HG03354 (cell line): ENCODE results near the gene STK4.
A peak's percentile ranks its signal among the peaks of the same experiment; 100 is the strongest.

Experiments used
- ATAC-seq: cut with Tn5 transposase; IDR thresholded peaks from one replicate; pipeline ENCODE4 v1.9.1; 2021; ENCODE audit warnings: mild to moderate bottlenecking; ENCODE audit not compliant: unreplicated experiment, poor library complexity, severe bottlenecking

The STK4 gene

DNA sequence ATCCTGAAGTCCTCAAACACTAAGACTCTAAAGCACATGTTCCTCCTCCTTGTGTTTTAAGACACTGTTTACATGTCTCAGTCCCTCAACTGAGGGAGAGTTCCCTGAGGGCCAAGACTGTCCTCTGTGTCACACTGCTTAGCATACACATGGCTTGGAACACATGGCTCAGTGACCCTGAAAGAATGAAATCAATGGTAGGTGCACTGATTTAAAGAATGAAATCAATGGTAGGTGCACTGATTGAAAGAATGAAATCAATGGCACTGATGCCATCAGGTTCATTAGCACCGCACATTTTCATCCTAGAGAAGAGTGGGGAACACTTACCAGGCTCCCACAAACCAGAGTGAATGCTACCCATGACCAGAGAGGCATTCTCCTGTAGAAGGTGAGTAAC lies 15.9 kb upstream of the STK4 start:
- no peak for ATAC-seq

DNA sequence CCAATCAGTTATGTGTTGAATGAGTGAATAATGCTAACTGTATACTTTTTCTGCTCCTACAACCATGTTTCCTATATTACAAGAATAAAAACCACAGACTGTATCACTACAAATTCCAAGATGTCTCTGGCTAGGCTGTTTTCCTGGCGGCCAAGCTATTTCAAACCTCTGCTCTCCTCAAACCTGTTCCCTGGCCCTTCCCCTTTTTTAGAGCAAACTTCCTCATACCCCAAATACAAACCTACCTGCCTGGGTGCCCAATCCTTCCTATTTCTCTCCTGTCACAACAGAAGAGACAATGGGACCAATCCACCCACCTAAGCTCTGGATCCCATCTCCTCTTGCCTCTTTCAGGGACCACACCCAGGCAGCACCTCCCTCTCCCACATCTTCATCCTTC lies 13.6 kb upstream of the STK4 start:
- no peak for ATAC-seq

DNA sequence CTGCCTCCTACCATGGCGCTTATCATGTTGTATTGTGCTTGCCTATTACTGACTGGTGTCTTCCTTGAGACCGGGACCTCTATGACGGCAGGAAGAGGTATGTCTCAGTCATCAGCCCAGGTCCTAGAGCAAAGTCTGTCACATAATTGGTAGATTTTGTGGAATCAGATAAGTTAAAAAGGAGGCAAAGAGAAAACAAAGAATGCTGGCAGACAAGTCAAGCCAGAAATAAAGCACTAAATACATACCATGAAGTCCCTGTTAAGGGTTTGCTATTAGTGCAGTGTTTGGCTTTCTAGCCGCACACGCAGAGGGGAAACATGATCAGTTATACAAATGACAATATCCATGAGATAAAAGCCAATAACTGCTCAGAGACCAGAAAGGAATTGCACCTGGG lies 12.1 kb upstream of the STK4 start:
- ATAC-seq: no peak

DNA sequence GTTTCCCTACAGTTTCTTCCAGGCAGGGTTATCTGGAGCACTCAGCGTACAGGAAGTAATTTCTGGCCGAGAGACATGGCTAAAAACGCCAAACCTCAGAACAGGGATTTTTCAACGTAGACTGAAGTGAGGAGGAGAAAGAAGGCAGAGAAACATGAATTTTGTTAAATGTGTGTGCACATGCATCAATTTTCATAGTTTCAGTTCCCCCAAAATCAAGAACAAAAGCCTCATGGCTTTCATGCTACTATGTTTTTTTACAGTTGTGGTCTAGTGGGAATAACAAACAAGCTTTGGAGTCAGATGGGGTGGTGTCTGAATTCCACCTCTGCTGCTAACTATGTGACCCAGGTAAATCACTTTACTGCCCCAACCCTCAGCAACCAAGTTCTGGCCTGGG lies 11.0 kb upstream of the STK4 start:
- no peak for ATAC-seq

DNA sequence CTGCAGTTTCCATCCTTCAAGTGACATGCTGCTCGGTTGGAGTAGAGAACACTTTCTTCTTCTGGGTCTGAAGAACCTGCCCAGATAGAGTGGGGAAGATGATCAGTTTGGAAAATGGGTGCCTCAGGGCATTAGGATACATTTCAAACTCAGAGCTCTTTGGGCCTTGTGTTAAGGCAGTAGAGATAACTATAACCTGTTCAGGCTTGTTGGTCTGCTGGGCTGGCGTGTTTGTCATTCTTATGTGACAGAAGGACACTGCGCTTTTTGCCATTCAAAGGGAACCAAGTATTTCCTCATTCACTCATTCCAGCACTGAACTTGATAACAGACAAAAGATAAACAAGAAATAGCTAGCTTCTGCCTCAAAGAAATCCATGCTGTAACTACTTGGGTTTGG lies 9.9 kb upstream of the STK4 start:
- no peak for ATAC-seq

DNA sequence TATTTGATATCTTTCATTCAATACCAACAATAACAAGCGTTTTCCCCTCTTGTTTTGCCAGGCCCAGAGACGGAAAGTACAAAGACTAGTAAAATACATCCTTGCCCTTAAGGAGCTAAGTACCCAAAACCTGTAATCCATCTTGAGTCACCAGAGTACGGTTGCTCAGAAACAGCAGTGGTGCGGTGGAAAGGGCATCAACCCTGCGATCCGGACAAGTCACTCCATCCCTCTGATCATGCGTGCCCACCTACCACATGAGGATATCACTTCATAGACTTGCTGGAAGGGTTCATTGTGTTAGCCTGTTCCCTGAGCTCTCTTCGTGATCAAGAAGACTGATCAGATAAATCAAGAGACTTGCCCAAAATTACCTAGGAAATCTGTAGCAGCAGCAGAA lies 8.0 kb upstream of the STK4 start:
- ATAC-seq: no peak

DNA sequence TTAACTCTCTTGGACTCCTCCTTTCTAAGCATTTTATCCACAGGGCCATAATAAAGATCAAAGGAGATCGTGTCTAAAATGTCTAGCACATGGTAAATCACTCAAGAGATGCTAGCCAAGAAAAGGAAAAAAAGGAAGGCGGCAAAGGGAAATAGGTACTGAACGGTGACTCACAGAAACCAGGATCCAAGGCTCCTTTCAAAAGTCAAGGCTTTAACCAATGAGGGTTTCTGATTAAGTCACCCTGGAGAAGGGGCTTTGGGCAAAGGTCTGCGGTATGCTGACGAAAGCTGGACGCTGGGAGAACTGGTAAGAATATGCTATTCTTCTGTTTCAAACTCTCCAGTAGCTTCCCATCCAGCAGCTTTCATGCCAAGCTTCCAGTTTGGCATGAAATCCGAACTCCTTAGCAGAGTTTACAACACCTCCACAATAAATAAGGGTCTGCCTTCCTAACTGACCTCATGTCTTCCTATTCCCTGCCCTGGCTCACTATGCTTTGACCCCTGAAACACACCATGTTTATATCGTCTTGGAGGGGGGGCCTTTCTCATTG lies 7.2 kb upstream of the STK4 start:
- no peak for ATAC-seq

DNA sequence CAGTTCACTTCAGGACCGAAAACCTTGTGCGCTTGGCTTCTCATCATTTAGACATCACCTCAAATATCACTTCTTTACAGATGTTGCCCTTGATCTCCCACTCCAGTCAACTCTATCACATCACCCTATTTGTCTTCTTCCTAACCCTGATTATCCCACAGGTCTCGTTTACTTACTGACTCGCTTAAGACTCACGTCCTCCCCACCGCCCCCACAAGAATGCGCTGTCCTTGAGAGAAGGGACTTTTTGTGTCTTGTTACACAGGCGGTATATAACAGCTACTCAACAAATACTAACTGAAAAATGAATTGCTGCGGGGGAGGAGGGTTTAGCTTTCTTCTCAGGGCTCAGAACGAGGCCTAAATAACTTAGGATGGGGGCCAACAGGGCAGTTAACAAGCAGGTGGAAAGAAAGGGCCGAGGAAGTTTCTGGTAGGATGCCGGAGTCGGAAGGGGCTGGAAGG lies 6.6 kb upstream of the STK4 start:
- ATAC-seq: peak; percentile 36

DNA sequence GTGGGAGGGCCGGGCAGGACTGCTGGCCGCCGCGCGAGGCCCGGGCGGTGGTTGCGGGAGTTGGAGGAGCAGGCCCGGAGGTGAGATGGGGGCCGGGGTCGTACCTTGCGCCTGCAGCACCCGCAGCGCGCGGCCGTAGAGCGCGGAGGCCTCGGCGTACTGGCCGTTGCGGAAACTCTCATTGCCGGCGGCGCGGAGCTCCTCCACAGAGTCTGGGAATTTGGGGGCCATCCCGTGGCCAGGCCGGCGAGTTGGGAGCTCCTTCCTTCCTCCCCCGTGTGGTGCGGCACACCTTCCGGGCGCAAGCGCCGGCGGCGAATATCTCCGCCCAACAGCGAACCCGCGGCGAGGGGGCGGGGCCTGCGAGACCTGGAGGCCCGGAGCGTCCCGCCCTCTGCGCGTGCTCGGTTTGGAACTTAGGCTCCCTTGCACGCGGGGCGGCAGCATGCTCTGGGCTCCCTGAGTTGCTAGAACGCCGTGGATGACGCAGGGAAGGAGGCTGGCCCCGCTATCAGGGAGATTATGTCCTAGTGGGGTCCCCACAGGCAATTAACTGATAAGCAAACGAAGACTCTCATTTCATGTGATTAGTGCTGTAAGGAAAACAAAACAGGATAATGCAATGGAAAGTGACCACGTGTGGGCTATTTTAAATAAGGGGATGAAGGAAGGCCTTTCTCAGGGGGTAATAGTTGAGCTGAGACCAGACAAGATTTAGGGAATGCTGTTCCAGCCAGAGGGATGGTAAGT lies 6.0 kb upstream of the STK4 start, which contains the start of gene TOMM34:
TOMM34 (minus strand) TSS at position 295 of the 750 bp plus-strand sequence; CDS start at position 231, 64 bp downstream.
- ATAC-seq: peak; percentile 90

DNA sequence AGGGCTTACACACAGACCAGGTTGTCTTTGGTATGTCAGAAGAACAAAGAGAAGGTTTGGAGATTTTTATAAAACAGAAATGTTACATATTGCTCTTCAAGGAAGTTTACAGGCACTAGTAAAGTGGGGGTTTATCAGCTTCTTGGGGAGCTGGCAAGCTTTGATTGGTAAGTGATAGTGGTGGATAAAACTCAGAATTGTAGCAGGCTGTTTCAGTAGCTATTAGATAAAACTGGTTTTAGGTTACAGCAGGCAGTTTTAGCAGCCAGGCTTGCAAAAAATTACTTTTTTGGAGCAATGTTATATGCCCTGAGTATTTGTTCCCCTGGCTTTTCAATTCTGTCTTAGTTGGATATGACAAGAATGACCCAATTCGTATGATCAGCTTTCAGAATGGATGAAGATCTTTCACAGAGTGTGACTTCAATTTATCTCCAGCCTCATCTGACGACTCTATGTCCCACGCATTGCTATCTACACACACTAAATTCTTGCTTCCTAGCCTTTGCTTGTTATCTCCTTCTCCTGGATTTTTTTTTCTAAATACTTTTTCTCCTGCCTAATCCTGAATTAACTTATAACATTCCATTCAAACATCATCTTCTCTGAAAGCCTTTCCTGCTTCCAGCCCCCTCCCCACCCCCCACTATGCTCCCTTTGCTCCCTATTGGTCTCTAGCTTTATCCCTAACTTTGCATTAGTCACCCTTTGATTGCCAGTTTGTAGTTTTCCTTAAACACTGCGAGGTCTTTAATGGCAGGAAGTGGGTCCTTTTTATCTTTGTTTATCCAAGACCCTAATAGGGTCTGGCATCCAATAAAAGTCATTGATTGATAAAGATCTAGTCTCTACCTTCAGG lies 5.1 kb upstream of the STK4 start:
- ATAC-seq: no peak

DNA sequence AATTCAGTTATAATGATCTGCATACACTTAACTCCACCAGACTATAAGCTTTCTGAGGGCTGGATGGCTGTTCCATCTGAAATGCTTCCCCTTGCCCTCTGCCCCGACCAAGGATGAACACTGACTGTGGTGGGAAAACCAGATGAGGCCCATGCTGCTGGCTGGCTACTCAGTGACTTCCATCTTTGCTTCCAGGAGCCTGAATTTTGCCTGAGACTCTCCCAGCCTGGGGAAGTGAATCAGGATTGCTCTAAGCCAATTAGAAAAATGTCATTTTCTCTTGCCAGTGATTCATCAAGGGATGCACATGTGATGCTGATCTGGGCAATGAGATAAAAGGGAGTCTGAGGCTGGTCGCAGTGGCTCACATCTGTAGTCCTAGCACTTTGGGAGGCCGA lies 4.4 kb upstream of the STK4 start:
- no peak for ATAC-seq

DNA sequence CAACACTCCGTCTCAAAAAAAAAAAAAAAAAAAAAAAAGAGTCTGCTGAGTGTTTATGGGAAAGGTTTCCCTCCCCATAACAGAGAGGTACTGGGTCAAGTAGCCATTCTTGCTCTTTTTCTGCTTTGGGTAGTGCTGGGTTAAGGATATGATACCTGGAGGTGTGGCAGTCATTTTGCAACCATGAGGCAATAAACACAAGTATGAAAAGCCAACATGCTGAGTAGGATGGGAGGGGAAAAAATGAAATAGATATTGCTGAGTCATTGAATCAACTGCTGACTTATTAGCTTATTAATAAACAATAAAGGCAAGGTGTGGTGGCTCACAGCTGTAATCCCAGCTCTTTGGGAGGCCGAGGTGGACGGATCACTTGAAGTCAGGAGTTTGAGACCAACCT lies 3.8 kb upstream of the STK4 start:
- ATAC-seq: no peak

DNA sequence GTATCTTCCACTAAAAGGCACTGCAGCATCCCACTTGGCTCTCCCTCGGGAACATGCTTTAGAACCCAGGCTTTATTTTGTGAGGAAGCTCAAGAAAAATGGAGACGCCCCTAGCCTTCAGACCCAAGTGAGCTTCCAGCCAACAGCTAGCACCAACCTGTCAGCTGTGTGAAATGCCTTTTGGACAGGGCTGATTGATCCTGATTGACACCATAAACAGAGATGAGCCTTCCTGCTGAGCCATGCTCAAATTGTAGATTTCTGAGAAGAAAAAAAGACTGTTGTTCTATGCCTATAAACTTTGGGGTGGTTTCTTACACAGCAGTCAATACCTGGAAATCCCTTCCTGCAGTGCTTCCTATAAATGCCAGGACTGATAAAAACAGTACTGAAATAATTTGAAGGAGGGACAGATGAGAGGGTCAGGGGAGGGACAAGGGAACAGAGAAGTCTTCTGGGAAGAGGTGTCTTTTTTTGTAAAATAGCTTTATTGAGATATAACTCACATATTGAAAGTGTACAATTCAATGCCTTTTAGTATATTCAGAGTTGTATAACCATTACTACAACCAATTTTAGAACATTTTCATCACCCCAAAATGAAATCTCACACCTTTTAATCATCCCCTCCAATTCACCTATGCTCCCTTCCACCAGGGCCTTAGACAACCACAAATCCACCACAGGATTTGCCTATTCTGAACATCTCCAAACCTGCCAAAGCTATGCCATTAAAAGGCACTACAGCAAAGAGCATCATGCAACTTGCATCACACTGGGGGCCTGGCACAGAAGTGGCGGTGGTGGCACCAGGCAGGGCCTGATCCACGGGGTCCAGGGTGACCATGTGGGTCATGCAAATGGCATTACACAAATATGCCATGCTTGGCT lies 2.7 kb upstream of the STK4 start:
- no peak for ATAC-seq

DNA sequence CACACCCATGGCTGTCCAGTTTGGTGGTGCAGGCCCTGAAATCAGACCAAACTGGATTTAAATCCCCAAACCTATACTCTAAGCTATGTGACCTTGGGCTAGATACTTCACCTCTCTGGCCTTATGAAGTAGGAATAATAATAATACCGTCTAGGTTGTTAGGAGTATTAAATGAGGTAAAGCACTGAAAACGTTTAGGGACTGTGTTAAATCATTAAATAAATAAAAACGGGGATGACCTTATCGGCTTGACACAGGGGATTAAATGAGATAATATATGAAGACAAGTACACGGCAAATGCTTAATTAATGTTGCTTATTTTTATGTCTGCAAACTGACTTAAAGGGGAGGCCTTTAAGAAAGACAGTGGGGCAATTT lies 672 bp upstream of the STK4 start:
- ATAC-seq: no peak

DNA sequence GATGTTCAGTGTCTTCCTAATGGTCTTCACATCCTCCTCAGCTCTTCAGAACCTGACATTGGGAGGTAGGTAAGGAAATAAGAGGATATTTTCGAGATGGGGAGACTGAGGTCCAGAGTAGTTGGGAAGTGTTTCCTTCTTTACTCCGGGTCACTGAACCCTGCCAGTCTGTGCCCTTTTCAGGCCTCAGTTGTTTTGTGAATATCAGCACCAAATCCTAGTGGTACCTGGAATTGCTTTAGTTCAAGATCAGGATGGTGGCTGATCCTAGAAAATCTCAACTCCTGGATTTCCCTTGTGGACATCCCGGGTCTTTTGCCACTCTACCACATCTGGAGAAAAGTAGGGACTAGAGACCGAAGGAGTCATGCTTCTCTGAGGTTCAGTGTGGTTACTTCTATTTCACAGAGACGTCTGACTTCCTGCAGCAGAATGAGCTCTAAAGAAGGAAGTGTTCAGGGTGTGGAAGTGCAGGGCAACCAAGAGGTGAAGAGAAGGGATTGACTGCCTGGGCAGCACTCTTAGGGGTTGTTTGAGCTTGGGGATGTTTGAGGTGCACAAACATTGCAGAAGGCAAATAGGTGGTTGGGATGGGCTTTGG lies 995 bp downstream of the STK4 start:
- ATAC-seq: no peak

DNA sequence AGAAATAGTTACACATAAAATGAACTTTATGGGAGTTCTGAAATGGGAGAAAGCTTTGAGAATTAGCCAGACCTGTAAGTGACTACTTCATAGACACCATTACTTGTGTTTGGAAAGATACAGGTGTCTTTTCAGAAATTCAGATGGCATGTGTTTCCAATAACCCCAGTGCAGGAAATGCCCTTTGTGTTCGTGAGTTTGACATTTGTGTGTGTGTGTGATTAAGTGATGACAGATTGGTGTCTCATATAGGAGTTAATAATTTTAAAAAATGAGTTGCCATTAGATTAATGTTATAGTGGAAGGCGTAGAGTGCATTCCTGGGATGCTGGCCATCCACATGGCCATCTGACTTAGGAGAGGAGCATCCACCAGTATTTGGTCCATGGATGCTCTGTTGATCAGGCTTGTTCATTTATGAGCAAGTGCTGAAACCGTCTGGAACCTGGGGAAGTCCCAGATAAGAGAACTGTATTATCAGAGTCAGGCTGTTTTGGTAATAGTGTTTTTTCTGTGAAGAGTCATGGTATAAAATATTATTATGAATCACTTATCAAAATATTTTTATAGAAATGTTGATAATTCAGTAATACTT lies 3.1 kb downstream of the STK4 start:
- ATAC-seq: no peak

DNA sequence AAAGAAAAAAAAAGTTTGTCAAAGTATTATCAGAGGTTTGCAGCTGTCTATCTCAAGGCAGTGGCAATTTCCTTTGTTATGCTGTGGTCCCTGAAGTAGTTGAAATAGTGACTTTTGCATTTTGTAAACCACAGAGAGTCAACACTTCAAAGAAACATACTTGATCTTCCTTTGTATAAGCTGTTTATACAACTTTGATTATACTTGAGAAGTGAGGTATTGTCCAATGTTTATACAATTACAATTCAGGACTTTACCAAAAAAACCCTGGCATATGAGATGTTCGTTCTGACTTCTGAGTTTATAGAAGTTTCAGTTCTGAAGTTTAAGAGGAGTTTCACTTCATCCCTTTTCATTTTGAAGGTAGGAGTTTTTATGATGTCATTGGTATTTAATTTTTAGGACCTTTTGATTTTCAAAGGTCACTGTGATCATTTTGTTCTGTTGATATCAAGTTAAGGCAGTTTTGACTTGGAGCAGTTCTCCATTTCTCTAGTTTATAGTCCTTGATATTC lies 4.0 kb downstream of the STK4 start:
- no peak for ATAC-seq

DNA sequence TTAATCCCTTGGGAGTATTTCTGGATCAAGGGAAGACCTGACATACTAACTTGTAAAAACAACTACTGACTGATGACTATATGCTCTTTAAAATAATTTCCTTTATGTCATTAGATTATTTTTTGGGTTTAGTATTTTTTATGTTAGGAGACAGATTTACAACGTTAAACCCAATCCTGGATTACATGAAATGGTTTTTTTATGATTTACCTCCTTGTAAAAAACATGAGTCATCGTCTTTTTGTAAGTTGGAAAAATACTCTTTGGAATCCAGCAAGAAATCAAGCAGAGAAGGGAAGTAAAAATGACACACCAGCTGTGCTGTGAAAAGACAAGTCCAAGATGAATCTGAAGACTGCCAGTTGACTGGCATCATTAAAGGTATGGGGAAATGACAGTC lies 6.7 kb downstream of the STK4 start:
- no peak for ATAC-seq

DNA sequence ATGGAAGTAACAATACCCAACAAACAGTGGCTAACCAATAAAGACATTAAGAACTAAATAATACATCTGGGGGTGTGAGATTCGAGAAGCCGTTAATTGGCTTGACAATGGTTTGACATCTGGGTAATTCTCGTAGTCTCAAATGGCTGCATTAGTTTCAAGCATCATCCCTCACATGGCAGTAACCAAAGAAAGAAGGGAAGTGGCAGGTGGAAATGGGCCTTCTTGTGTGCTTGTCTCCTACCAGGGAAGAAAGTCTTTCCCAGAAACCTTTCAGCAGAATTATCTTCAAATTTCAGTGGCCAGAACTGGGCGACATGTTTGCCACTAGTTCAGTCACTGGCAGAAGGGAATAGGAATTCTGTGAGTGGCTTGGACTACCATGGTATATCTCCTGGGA lies 10.4 kb downstream of the STK4 start:
- no peak for ATAC-seq
